Muscle of leg (tissue), 16 donors: ENCODE data around the gene ADRB1. TPM values are rescaled to one million over a fixed set of nuclear protein-coding genes. Genes with fewer than 3 reads are reported as not detected.

Experiments
- DNase-seq: peaks from one replicate; pipeline ENCODE4 v3.0.0; 2013
- H3K27ac ChIP-seq: one replicate; pipeline ENCODE4 v1.5.1; 2013; ENCODE audit warnings: mild to moderate bottlenecking, low read length, control low read depth
- H3K27me3 ChIP-seq: one replicate; pipeline ENCODE4 v1.6.1; 2013; ENCODE audit warnings: low read length; ENCODE audit not compliant: control insufficient read depth, insufficient read depth
- H3K36me3 ChIP-seq: one replicate; pipeline ENCODE4 v1.6.1; 2013; ENCODE audit warnings: low read length; ENCODE audit not compliant: control insufficient read depth, insufficient read depth
- H3K4me1 ChIP-seq: one replicate; pipeline ENCODE4 v1.6.1; 2013; ENCODE audit warnings: low read length; ENCODE audit not compliant: control insufficient read depth, insufficient read depth
- H3K4me3 ChIP-seq: one replicate; pipeline ENCODE4 v1.5.1; 2013; ENCODE audit warnings: low read length, control low read depth
- H3K9me3 ChIP-seq: replicated peaks from 2 replicates; pipeline ENCODE4 v1.6.1; 2013; ENCODE audit warnings: low read depth, low read length; ENCODE audit not compliant: control insufficient read depth
- WGBS: methylation state at CpG from one replicate; pipeline ENCODE4 v1.1.5; 2013; ENCODE audit warnings: missing lambda C conversion rate; ENCODE audit not compliant: insufficient coverage; 5-methylcytosine and 5-hydroxymethylcytosine counted together
- long read RNA-seq, 11 donors: transcript quantifications; one replicate each; lab custom pipeline, GENCODE V29; 2026
- polyA plus RNA-seq, 8 donors: library from polyadenylated mRNA; unstranded; fragments of 120-200 nt; gene quantifications; one replicate each; pipeline versions ENCODE4 v1.2.1 to v1.2.3, GENCODE V29; 2013; ENCODE audit warnings: inconsistent platforms in 1 of 8, low replicate concordance in 1 of 8; ENCODE audit not compliant: insufficient read length in 8 of 8, insufficient read depth in 1 of 8
- total RNA-seq: library from RNA; stranded (reverse); fragments of 120-200 nt; gene quantifications from one replicate; pipeline ENCODE4 v1.2.4, GENCODE V29; 2013

ADRB1 gene
- total RNA-seq (0.09 TPM), polyA plus RNA-seq (under 1 TPM in 7 of 8 donors, not detected in 1; 0.05 to 0.20 (median 0.07) TPM)
- long read RNA-seq, donor 1: 0 reads
- long read RNA-seq, donor 2, partial matches to known transcripts: 0 of 1 reads
- long read RNA-seq, donor 2, other reads (novel, unspliced or antisense): 0 of 1 reads
- long read RNA-seq, donor 3: 0 reads
- long read RNA-seq, donor 4: 0 reads
- long read RNA-seq, donor 5: 0 reads
- long read RNA-seq, donor 6: 0 reads
- long read RNA-seq, donor 7, partial matches to known transcripts: 0 of 1 reads
- long read RNA-seq, donor 7, other reads (novel, unspliced or antisense): 0 of 1 reads
- long read RNA-seq, donor 8, partial matches to known transcripts: 0 of 1 reads
- long read RNA-seq, donor 8, other reads (novel, unspliced or antisense): 0 of 1 reads
- long read RNA-seq, donor 9, partial matches to known transcripts: 0 of 2 reads
- long read RNA-seq, donor 9, other reads (novel, unspliced or antisense): 0 of 2 reads
- long read RNA-seq, donor 10, partial matches to known transcripts: 0 of 1 reads
- long read RNA-seq, donor 10, other reads (novel, unspliced or antisense): 0 of 1 reads
- long read RNA-seq, donor 11: 0 reads

GRCh38 chr10:114043532-114044246 lies at the start of gene ADRB1:
ADRB1 (plus strand) TSS chr10:114043866; CDS start chr10:114044133, 267 bp downstream.
- DNase-seq: peak; percentile 78
- Histone ChIP-seq H3K36me3 (no peaks in the 10 kb centered on the region), H3K27me3 (peaks cover 54% of the 10 kb centered on the region), H3K9me3 (no peaks in the 10 kb centered on the region), H3K4me1 (peaks cover 12% of the 10 kb centered on the region), H3K27ac (no peak within 1 kb of the TSS), H3K4me3 (peak within 1 kb of the TSS; percentile 29)
- under 1% methylated on average over 88 of the region's 90 CpGs for WGBS

- H3K4me3 ChIP-seq: no peak overlapping the region
- peaks cover 8% of the 10 kb centered on the region for H3K4me1 ChIP-seq
- H3K27me3 ChIP-seq: no peaks in the 10 kb centered on the region
- H3K9me3 ChIP-seq: no peaks in the 10 kb centered on the region
- WGBS: 53% methylated on average over 2 of the region's 2 CpGs
- no peak overlapping the region for H3K27ac ChIP-seq
- H3K36me3 ChIP-seq: no peaks in the 10 kb centered on the region
- DNase-seq: no peak
Measured at GRCh38 chr10:113995201-113995600, 48.5 kb upstream of the ADRB1 start.

- DNase-seq: peak; percentile 63
- H3K4me3 ChIP-seq: no peak overlapping the region
- peaks cover 6% of the 10 kb centered on the region for H3K4me1 ChIP-seq
- H3K27me3 ChIP-seq: no peaks in the 10 kb centered on the region
- 15% methylated on average over 5 of the region's 8 CpGs for WGBS
- H3K9me3 ChIP-seq: no peaks in the 10 kb centered on the region
- H3K27ac ChIP-seq: no peak overlapping the region
- H3K36me3 ChIP-seq: no peaks in the 10 kb centered on the region
Measured at GRCh38 chr10:113997428-113997827, 46.2 kb upstream of the ADRB1 start.

GRCh38 chr10:113999531-113999930 lies 44.1 kb upstream of the ADRB1 start:
- Histone ChIP-seq H3K27ac (no peak overlapping the region), H3K9me3 (no peaks in the 10 kb centered on the region), H3K36me3 (no peaks in the 10 kb centered on the region), H3K4me1 (peaks cover 2% of the 10 kb centered on the region), H3K27me3 (peaks cover under 1% of the 10 kb centered on the region), H3K4me3 (no peak overlapping the region)
- DNase-seq: peak; percentile 47
- 64% methylated on average over 5 of the region's 5 CpGs for WGBS

GRCh38 chr10:114000457-114001010 lies 43.1 kb upstream of the ADRB1 start:
- H3K27me3 ChIP-seq: peaks cover 2% of the 10 kb centered on the region
- no peaks in the 10 kb centered on the region for H3K9me3 ChIP-seq
- H3K36me3 ChIP-seq: no peaks in the 10 kb centered on the region
- 94% methylated on average over 3 of the region's 6 CpGs for WGBS
- peaks cover 2% of the 10 kb centered on the region for H3K4me1 ChIP-seq
- no peak overlapping the region for H3K27ac ChIP-seq
- H3K4me3 ChIP-seq: no peak overlapping the region
- DNase-seq: peak; percentile 39

GRCh38 chr10:114002422-114002821 lies 41.2 kb upstream of the ADRB1 start:
- Histone ChIP-seq H3K36me3 (no peaks in the 10 kb centered on the region), H3K9me3 (no peaks in the 10 kb centered on the region), H3K4me1 (peaks cover under 1% of the 10 kb centered on the region), H3K27me3 (peaks cover 2% of the 10 kb centered on the region), H3K27ac (no peak overlapping the region), H3K4me3 (no peak overlapping the region)
- no peak for DNase-seq
- 80% methylated on average over 1 of the region's 7 CpGs for WGBS

GRCh38 chr10:114003161-114003941 lies 40.3 kb upstream of the ADRB1 start:
- Histone ChIP-seq H3K4me1 (no peaks in the 10 kb centered on the region), H3K27me3 (peaks cover 2% of the 10 kb centered on the region), H3K9me3 (no peaks in the 10 kb centered on the region), H3K4me3 (no peak overlapping the region), H3K36me3 (no peaks in the 10 kb centered on the region), H3K27ac (no peak overlapping the region)
- DNase-seq: no peak
- 91% methylated on average over 5 of the region's 9 CpGs for WGBS

GRCh38 chr10:114009281-114009996 lies 34.2 kb upstream of the ADRB1 start:
- Histone ChIP-seq H3K4me1 (no peaks in the 10 kb centered on the region), H3K27me3 (peaks cover 2% of the 10 kb centered on the region), H3K9me3 (no peaks in the 10 kb centered on the region), H3K4me3 (no peak overlapping the region), H3K27ac (no peak overlapping the region), H3K36me3 (no peaks in the 10 kb centered on the region)
- WGBS: 100% methylated on average over 1 of the region's 5 CpGs
- no peak for DNase-seq

- H3K4me3 ChIP-seq: no peak overlapping the region
- H3K36me3 ChIP-seq: no peaks in the 10 kb centered on the region
- H3K27ac ChIP-seq: no peak overlapping the region
- no peak for DNase-seq
- no peaks in the 10 kb centered on the region for H3K27me3 ChIP-seq
- no peaks in the 10 kb centered on the region for H3K9me3 ChIP-seq
- WGBS: no CpG with 5 or more reads among the region's 2 CpGs
- H3K4me1 ChIP-seq: no peaks in the 10 kb centered on the region
Measured at GRCh38 chr10:114010316-114010715, 33.4 kb upstream of the ADRB1 start.
